Gastrocnemius medialis (tissue), 4 donors: ENCODE data around the gene PRRC2A.

ENCODE experiments used
- CTCF ChIP-seq, 5 experiments: fragments of 450-650 bp in 3 of 5; fragments of 200-600 bp in 2 of 5; sonication (generic) in 2 of 5; IDR thresholded peaks in 4 of 5; conservative IDR thresholded peaks in 1 of 5; 1 replicate in 4 of 5; 2 replicates in 1 of 5; pipeline ENCODE4 v1.5.1; 2016 to 2019; ENCODE audit warnings: antibody characterized with exemption in 5 of 5, mild to moderate bottlenecking in 3 of 5, moderate library complexity in 3 of 5
- POLR2A ChIP-seq, 2 donors: fragments of 450-650 bp; IDR thresholded peaks; one replicate each; pipeline ENCODE4 v1.6.1; 2017; ENCODE audit warnings: antibody characterized with exemption in 2 of 2, mild to moderate bottlenecking in 2 of 2, moderate library complexity in 2 of 2

- TF ChIP-seq CTCF (IDR thresholded peaks at IDR 0.05 in 4 of 5, conservative IDR thresholded peaks at IDR 0.05 in 1 of 5), result no peak
- no peak for TF ChIP-seq POLR2A (IDR thresholded peaks at IDR 0.05)
These were observed 41.7 kb downstream of the PRRC2A start for GRCh38 chr6:31662124-31662723.
